ENCODE results near the gene KRT25. TPM values are rescaled to one million over a fixed set of nuclear protein-coding genes. Genes with fewer than 3 reads are reported as not detected.
"Not testable (repeated sequence)": the region's sequence is repeated elsewhere in the genome, so short reads cannot be mapped to it uniquely, and the experiment has no call there.

Gene KRT25
- total RNA-seq, 2 experiments from 2014 or later: not detected

DNA sequence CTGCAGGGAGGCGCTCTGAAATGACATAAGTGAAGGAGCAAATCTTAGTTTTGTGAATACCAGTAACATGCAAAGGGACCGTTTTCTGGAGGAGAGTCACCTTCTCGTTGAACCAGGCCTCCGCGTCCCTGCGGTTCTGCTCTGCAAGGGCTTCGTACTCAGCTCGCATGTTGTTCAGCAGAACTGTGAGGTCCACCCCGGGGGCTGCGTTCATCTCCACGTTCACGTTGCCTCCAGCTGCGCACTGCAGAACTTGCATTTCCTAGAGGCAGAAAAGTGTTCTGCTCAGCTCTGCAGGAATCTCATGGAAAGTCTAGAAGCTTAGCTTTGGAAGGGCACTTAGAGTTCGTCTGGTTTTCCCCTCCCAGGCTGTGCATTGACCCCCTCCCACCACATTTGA lies 4.1 kb downstream of the KRT25 start:
- no peak overlapping the region for H3K27ac Mint-ChIP-seq
- ATAC-seq (no peak), DNase-seq (no peak)
- H3K27me3 Mint-ChIP-seq: peaks cover 30% of the 10 kb centered on the region
- H3K9me3 Mint-ChIP-seq (ENCODE audit: low read depth): peaks cover 3% of the 10 kb centered on the region
- no peaks in the 10 kb centered on the region for H3K36me3 Mint-ChIP-seq (ENCODE audit: low read depth)
- intact Hi-C loops (cut with DNase I, micrococcal nuclease): no loop called here
- ChIA-PET CTCF (no interaction called here), POLR2A (interaction anchor here (0.6 kb wide), 1 partner anchor 68 kb away, joined by 3 read pairs; no protein-coding TSS in a partner anchor)
- H3K4me1 Mint-ChIP-seq: no peaks in the 10 kb centered on the region
- H3K4me3 Mint-ChIP-seq: no peak overlapping the region

- ATAC-seq (no peak), DNase-seq (no peak)
- Mint-ChIP-seq H3K9me3 (ENCODE audit: low read depth) (peaks cover 3% of the 10 kb centered on the region), H3K36me3 (ENCODE audit: low read depth) (no peaks in the 10 kb centered on the region), H3K4me3 (no peak overlapping the region), H3K27me3 (peaks cover 32% of the 10 kb centered on the region), H3K27ac (no peak overlapping the region), H3K4me1 (no peaks in the 10 kb centered on the region)
- POLR2A ChIA-PET: no interaction called here
- CTCF ChIA-PET: no interaction called here
- intact Hi-C loops (cut with DNase I, micrococcal nuclease): no loop called here
These were observed 4.7 kb downstream of the KRT25 start for GRCh38 chr17:40750391-40750790.

DNA sequence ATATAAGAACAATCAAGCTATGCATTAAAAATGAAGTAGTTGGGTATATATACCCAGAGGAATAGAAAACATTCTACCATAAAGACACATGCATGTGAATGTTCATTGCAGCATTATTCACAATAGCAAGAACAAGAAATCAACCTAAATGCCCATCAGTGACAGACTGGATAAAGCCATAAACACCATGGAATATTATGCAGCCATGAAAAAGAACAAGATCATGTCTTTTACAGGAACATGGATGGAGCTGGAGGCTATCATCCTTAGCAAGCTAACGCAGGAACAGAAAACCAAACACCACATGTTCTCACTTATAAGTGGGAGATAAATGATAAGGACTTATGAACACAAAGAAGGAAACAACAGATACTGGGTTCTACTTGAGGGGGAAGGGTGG lies 6.5 kb downstream of the KRT25 start:
- H3K4me1 Mint-ChIP-seq; H3K4me3 Mint-ChIP-seq; POLR2A ChIA-PET; DNase-seq; intact Hi-C loops (cut with DNase I, micrococcal nuclease); ATAC-seq; H3K27ac Mint-ChIP-seq; H3K9me3 Mint-ChIP-seq (ENCODE audit: low read depth); H3K36me3 Mint-ChIP-seq (ENCODE audit: low read depth): not testable (repeated sequence)
- H3K27me3 Mint-ChIP-seq: peaks cover 35% of the 10 kb centered on the region
- CTCF ChIA-PET: interaction anchor here (1.3 kb wide), 1 partner anchor 14 kb away, joined by 3 read pairs; no protein-coding TSS in a partner anchor

DNA sequence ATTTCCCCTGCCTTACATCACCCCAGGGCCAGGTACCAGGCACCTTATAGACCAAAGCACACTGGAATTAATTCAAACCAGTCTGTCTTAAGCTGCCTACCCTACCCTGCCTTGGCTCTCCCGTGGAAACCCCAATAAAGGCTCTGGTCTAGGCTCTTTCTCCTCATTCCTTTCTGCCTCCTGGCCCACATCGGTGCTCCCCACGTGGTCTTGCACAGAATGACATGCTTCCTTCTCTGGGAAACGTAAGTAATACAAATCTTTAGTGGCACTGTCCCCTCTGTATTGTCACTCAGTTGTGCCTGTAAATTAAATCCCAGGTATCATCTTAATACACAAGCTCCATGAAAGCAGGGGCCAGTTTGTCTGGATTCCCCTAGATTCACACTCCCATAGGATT lies 16.6 kb downstream of the KRT25 start:
- ATAC-seq: no peak
- H3K9me3 Mint-ChIP-seq (ENCODE audit: low read depth): peaks cover 3% of the 10 kb centered on the region
- no peak overlapping the region for H3K4me3 Mint-ChIP-seq
- no peaks in the 10 kb centered on the region for H3K36me3 Mint-ChIP-seq (ENCODE audit: low read depth)
- intact Hi-C loops (cut with DNase I, micrococcal nuclease): no loop called here
- H3K27me3 Mint-ChIP-seq: peaks cover 12% of the 10 kb centered on the region
- ChIA-PET CTCF (interaction anchor here (0.7 kb wide), 1 partner anchor 77 kb away, joined by 3 read pairs; no protein-coding TSS in a partner anchor), POLR2A (interaction anchor here (1.2 kb wide), 1 partner anchor 15 kb away, joined by 3 read pairs; no protein-coding TSS in a partner anchor)
- no peaks in the 10 kb centered on the region for H3K4me1 Mint-ChIP-seq
- no peak for DNase-seq
- no peak overlapping the region for H3K27ac Mint-ChIP-seq

GRCh38 chr17:40735016-40735415 lies 20.1 kb downstream of the KRT25 start:
- Mint-ChIP-seq H3K36me3 (ENCODE audit: low read depth) (no peaks in the 10 kb centered on the region), H3K27me3 (peaks cover 12% of the 10 kb centered on the region), H3K9me3 (ENCODE audit: low read depth) (no peaks in the 10 kb centered on the region), H3K4me3 (no peak overlapping the region), H3K27ac (no peak overlapping the region), H3K4me1 (no peaks in the 10 kb centered on the region)
- ChIA-PET CTCF (interaction anchor here (0.7 to 1.4 kb wide), 3 partner anchors 13 to 879 kb away, joined by 3 to 4 read pairs (median 3); no protein-coding TSS in a partner anchor), POLR2A (no interaction called here)
- no peak for DNase-seq
- ATAC-seq: no peak
- intact Hi-C loops (cut with DNase I, micrococcal nuclease): no loop called here

DNA sequence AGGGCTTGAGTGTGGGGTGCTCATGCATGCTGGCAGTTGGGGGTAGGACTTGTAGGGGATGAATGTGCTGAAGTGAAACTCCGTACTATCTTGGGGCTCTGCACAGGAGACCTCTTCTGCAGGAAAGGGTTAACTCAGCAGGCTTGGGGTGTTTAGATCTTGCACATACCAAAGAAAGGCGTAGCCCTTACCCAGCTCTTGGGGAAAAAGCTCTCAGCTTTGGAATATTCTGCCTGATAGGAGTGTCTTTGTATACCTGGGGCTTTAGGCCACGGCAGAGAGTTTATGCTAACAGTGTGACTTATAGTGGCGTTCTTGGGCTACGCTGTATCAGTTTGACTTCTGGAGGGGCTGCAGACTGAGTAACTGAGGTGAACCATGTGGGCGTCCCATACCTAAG lies 21.1 kb downstream of the KRT25 start:
- Mint-ChIP-seq H3K9me3 (ENCODE audit: low read depth) (no peaks in the 10 kb centered on the region), H3K36me3 (ENCODE audit: low read depth) (no peaks in the 10 kb centered on the region), H3K4me3 (no peak overlapping the region), H3K27me3 (peaks cover 12% of the 10 kb centered on the region), H3K4me1 (no peaks in the 10 kb centered on the region), H3K27ac (no peak overlapping the region)
- ChIA-PET CTCF (interaction anchor here (1.0 kb wide), 1 partner anchor 20 kb away, joined by 3 read pairs; no protein-coding TSS in a partner anchor), POLR2A (no interaction called here)
- DNase-seq (no peak), ATAC-seq (no peak)
- intact Hi-C loops (cut with DNase I, micrococcal nuclease): no loop called here

GRCh38 chr17:40730970-40731369 lies 24.2 kb downstream of the KRT25 start:
- H3K36me3 Mint-ChIP-seq (ENCODE audit: low read depth): no peaks in the 10 kb centered on the region
- ChIA-PET POLR2A (no interaction called here), CTCF (interaction anchor here (0.6 to 1.3 kb wide), 4 partner anchors 10 to 871 kb away, joined by 3 to 6 read pairs (median 4); no protein-coding TSS in a partner anchor)
- peaks cover 2% of the 10 kb centered on the region for H3K4me1 Mint-ChIP-seq
- peaks cover 10% of the 10 kb centered on the region for H3K27me3 Mint-ChIP-seq
- H3K4me3 Mint-ChIP-seq: no peak overlapping the region
- no peaks in the 10 kb centered on the region for H3K9me3 Mint-ChIP-seq (ENCODE audit: low read depth)
- intact Hi-C loops (cut with DNase I, micrococcal nuclease): no loop called here
- no peak for ATAC-seq
- H3K27ac Mint-ChIP-seq: no peak overlapping the region
- no peak for DNase-seq

DNA sequence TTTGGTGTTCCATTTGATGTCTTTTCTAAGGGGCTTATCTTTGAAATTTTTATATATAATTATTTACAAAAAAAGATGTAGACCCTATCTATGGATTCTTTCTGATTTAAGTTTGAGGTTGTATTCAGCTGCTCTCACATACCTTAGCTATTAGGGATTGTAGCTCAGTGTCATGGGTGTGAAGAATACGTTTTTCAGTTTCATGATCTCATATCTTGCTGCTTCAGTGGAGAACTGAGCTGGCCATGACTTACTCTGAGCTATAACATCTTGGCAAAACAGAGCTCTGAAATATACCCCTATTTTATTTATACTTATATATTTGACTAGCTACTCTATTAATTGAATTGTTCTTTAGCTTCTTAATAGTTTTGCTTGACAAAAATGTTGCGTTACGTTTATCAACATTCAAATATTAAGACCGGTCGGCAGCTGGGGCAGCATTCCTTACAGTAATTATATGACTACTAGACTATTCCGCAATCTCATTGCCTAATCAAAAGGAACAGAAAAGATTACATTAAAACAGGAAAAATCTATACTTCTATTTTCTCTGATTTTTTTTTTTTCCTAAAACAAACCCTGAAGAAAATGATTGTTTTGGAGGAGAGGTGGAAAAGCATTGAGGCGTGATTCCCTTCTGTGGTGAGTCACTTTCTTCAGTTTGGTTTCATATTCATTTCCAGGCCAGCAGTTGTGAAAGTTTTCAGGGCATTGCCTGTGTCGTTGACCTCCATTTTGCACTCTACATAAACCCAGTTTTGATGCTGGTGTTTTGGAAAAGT lies 27.5 kb downstream of the KRT25 start:
- no peak for ATAC-seq
- peaks cover 21% of the 10 kb centered on the region for H3K27me3 Mint-ChIP-seq
- H3K9me3 Mint-ChIP-seq (ENCODE audit: low read depth): no peaks in the 10 kb centered on the region
- no peaks in the 10 kb centered on the region for H3K36me3 Mint-ChIP-seq (ENCODE audit: low read depth)
- ChIA-PET CTCF (no interaction called here), POLR2A (no interaction called here)
- no peak overlapping the region for H3K4me3 Mint-ChIP-seq
- intact Hi-C loops (cut with DNase I, micrococcal nuclease): loop anchor here (1.0 to 5.0 kb wide), 3 partner anchors 107 to 165 kb away; no protein-coding TSS in a partner anchor
- no peak for DNase-seq
- H3K27ac Mint-ChIP-seq: no peak overlapping the region
- peaks cover 2% of the 10 kb centered on the region for H3K4me1 Mint-ChIP-seq

GRCh38 chr17:40726919-40727318 lies 28.2 kb downstream of the KRT25 start:
- ATAC-seq (no peak), DNase-seq (no peak)
- no peak overlapping the region for H3K27ac Mint-ChIP-seq
- CTCF ChIA-PET: no interaction called here
- POLR2A ChIA-PET: no interaction called here
- intact Hi-C loops (cut with DNase I, micrococcal nuclease): loop anchor here (1.0 to 5.0 kb wide), 3 partner anchors 106 to 165 kb away; no protein-coding TSS in a partner anchor
- H3K27me3 Mint-ChIP-seq: peaks cover 19% of the 10 kb centered on the region
- H3K36me3 Mint-ChIP-seq (ENCODE audit: low read depth): no peaks in the 10 kb centered on the region
- no peaks in the 10 kb centered on the region for H3K9me3 Mint-ChIP-seq (ENCODE audit: low read depth)
- H3K4me3 Mint-ChIP-seq: no peak overlapping the region
- H3K4me1 Mint-ChIP-seq: peaks cover 2% of the 10 kb centered on the region

DNA sequence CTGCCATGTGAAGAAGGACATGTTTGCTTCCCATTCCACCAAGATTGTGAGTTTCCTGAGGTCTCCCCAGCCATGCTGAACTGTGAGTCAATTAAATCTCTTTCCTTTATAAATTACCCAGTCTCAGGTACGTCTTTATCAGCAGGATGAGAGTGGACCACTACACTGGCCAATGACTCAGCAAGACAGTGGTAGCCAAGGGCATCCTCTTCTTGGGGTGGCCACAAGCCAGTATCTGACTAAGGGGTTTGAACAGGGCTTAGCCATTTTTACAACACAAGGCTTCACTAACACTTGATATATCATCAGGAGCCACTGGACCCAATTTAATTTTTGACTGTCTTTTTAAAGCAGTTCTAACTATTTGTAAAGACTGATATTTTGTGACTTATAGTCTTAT lies 30.5 kb downstream of the KRT25 start:
- ATAC-seq: no peak
- CTCF ChIA-PET: no interaction called here

GRCh38 chr17:40722241-40722640 lies 32.9 kb downstream of the KRT25 start:
- ATAC-seq (no peak), DNase-seq (no peak)
- H3K36me3 Mint-ChIP-seq (ENCODE audit: low read depth): no peaks in the 10 kb centered on the region
- intact Hi-C loops (cut with DNase I, micrococcal nuclease): no loop called here
- ChIA-PET POLR2A (no interaction called here), CTCF (interaction anchor here (2.0 kb wide), 1 partner anchor 13 kb away, joined by 4 read pairs; no protein-coding TSS in a partner anchor)
- no peak overlapping the region for H3K4me3 Mint-ChIP-seq
- no peaks in the 10 kb centered on the region for H3K4me1 Mint-ChIP-seq
- H3K27me3 Mint-ChIP-seq: peaks cover 11% of the 10 kb centered on the region
- no peak overlapping the region for H3K27ac Mint-ChIP-seq
- no peaks in the 10 kb centered on the region for H3K9me3 Mint-ChIP-seq (ENCODE audit: low read depth)

More for the DNA sequence above, 30.5 kb downstream of the KRT25 start:
- no peak overlapping the region for H3K4me3 Mint-ChIP-seq
- POLR2A ChIA-PET: no interaction called here
- H3K36me3 Mint-ChIP-seq (ENCODE audit: low read depth): no peaks in the 10 kb centered on the region
- peaks cover 2% of the 10 kb centered on the region for H3K4me1 Mint-ChIP-seq
- H3K27ac Mint-ChIP-seq: no peak overlapping the region
- peaks cover 11% of the 10 kb centered on the region for H3K27me3 Mint-ChIP-seq
- intact Hi-C loops (cut with DNase I, micrococcal nuclease): loop anchor here in 1 of 2 experiments (5.0 kb wide), 1 partner anchor 162 kb away; no protein-coding TSS in a partner anchor
- no peaks in the 10 kb centered on the region for H3K9me3 Mint-ChIP-seq (ENCODE audit: low read depth)
- no peak for DNase-seq

- no peaks in the 10 kb centered on the region for H3K9me3 Mint-ChIP-seq (ENCODE audit: low read depth)
- H3K27ac Mint-ChIP-seq: no peak overlapping the region
- H3K4me3 Mint-ChIP-seq: no peak overlapping the region
- intact Hi-C loops (cut with DNase I, micrococcal nuclease): no loop called here
- H3K4me1 Mint-ChIP-seq: no peaks in the 10 kb centered on the region
- CTCF ChIA-PET: interaction anchor here (1.0 kb wide), 1 partner anchor 101 kb away, joined by 3 read pairs; no protein-coding TSS in a partner anchor
- ATAC-seq (no peak), DNase-seq (no peak)
- H3K36me3 Mint-ChIP-seq (ENCODE audit: low read depth): no peaks in the 10 kb centered on the region
- H3K27me3 Mint-ChIP-seq: peaks cover 10% of the 10 kb centered on the region
- POLR2A ChIA-PET: no interaction called here
These were observed 34.2 kb downstream of the KRT25 start for GRCh38 chr17:40720899-40721298.

Data from activated CD4-positive, alpha-beta T cell treated with anti-CD3 and anti-CD28 coated beads for 36 hours (primary cell).